GM18499 (cell line): ENCODE results near the gene EWSR1.
"Not testable (repeated sequence)": the region's sequence is repeated elsewhere in the genome, so short reads cannot be mapped to it uniquely, and the experiment has no call there.

Experiments
- ATAC-seq: cut with Tn5 transposase; IDR thresholded peaks from one replicate; pipeline ENCODE4 v1.9.1; 2021; ENCODE audit warnings: moderate number of reproducible peaks; ENCODE audit not compliant: insufficient read depth, unreplicated experiment

The EWSR1 gene, protein sequence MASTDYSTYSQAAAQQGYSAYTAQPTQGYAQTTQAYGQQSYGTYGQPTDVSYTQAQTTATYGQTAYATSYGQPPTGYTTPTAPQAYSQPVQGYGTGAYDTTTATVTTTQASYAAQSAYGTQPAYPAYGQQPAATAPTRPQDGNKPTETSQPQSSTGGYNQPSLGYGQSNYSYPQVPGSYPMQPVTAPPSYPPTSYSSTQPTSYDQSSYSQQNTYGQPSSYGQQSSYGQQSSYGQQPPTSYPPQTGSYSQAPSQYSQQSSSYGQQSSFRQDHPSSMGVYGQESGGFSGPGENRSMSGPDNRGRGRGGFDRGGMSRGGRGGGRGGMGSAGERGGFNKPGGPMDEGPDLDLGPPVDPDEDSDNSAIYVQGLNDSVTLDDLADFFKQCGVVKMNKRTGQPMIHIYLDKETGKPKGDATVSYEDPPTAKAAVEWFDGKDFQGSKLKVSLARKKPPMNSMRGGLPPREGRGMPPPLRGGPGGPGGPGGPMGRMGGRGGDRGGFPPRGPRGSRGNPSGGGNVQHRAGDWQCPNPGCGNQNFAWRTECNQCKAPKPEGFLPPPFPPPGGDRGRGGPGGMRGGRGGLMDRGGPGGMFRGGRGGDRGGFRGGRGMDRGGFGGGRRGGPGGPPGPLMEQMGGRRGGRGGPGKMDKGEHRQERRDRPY

DNA sequence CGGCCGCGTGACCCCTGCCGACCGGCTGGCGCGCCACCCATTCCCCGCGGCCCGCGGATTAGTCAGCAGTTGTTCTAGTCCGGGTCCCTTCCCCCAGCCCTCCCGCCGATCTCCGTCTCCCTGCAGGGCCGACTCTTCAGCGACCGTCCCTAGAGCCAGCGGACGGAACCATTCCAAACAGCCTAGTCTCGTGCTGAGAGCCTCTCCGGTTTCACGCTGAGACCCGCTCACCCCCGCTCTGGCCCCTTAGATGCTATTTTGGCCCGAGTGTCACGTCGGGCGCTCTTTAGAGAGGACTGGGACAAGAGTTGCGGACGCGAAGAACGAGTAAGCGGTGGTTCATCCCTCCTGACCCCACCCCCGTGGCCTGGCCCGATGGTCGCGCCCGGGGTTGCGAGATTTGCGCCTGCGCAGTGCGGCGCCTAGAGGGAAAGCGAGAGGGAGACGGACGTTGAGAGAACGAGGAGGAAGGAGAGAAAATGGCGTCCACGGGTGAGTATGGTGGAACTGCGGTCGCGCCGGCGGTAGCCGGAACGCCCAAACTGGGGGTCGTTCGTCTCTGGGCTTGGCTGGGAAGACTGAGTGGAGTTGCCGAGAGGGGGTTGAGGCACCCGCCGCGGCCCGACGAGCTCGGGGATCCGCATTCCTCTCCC is at the start of gene EWSR1, which contains the start of gene RHBDD3:
TSS of gene EWSR1 (plus strand) at position 411 of the 653 bp plus-strand sequence. CDS start at position 480, 69 bp downstream.
TSS of gene RHBDD3 (minus strand) at position 124 of the 653 bp plus-strand sequence. CDS start 2,355 bp downstream, outside the sequence.
- peak; percentile 62 for ATAC-seq

DNA sequence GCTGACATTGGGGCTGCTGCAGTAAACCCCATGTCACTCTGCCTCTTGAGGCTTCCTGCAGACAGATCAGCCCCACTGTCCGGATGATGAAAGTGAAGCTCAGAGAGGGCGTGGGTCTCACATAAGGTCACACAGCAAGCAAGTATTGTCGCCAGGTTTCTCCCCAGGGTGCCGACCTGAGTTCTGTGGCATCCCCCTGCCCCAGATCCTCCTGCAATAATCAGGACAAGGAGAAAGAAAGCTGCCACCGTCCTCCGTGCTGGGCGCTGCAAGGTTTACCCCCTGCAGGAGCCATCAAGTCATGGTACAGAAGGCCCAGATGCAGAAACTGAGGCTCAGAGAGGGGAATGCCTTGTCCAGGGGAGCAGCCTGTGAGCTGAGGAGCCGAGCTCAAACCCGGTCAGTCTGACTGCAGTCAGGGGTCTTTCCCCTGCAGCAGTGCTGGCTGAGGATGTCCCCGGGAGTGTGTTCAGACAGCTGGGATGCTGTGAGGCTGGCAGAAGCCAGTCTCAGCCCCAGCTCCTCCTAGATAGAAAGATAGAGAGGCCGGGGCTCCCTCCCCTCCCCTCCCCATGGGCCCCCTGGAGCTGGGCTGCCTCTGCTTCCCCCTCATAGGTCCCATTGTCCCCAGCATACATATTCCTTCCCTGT is 49.2 kb upstream of the EWSR1 start:
- no peak for ATAC-seq

DNA sequence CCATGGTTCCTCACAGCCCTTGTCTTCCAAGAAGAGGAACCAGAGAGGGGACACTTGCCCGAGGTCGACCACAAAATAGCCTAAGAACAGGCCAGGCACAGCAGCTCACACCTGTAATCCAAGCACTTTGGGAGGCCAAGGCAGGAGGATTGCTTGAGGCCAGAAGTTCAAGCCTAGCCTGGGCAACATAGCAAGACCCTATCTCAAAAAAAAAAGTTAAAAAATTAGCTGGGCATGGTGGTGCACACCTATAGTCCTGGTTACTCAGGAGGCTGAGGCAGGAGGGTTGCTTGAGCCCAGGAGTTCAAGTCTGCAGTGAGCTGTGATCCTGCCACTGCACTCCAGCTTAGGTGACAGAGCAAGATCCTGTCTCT is 48.7 kb upstream of the EWSR1 start:
- not testable (repeated sequence) for ATAC-seq

DNA sequence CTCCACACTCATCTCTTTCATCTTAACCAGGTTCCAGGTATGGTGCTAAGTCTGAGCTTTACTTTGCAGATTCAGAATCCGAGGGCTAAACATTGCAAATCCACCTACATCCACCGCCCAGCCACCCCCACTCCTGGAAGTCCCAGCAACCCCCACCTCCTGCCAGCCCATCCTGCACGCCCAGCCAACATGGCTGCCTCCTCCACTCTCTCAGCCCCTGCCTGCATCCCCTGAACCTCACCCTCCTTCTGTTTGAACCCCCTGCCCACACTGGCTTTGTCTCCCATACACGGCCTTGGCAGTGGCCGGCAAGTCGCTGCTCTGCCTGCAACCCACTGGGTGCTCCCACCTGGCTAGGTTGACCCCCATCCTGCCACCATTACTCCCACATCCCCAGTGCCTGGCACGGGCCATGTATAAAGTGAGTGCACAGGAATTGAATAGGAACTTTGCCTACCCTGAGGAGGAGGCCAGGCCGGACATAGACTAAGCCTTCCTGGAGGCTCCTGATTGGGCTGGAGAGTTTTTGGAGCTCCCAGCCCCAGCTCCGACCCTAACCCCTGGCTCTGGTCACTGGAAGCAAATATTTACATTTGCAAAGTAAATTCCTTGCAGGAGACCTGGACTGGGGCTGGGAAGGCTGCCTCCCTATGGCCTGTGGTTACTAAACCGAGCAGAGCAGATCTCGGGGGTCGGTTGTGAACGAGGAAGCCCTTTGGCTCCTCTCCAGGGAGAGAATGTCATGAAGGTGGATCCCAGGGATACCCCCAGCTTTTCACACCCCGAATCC is 48.0 kb upstream of the EWSR1 start:
- no peak for ATAC-seq

DNA sequence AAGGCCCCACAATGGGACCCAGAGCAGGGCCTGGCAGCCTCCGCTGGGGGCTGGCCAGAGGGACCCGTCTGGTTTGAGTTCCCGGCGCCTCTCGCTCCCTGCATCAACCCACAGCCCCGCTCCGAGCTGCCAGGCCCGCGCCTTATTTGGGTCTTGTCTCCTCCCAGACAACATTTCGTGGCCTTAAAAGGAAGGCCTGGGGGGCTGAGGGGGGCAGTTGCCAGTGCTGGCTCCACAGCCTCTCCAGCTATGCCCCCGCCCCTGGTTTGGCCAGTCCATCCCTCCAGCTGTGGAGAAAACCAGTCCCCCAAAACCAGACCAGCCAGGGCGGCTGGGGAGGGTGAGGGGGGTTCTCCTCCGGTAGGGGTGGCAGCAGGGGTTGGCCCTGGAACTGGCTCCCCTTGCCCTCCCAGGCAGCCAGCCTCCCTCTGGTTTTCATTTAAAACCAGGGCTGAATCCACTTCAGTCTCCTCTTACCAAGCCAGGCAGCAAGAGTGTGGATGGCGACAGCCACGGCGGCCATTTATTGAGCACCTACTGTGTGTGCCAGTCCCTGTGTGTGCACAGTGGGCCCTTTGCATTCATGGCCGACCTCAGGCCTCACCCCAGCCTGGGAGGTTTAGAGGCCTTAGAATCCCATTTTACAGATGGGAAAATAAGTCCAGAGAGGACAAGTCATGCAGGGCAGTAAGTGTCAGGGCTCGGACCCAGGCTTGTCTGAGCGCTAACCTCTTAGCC is 43.8 kb upstream of the EWSR1 start:
- ATAC-seq, result no peak

DNA sequence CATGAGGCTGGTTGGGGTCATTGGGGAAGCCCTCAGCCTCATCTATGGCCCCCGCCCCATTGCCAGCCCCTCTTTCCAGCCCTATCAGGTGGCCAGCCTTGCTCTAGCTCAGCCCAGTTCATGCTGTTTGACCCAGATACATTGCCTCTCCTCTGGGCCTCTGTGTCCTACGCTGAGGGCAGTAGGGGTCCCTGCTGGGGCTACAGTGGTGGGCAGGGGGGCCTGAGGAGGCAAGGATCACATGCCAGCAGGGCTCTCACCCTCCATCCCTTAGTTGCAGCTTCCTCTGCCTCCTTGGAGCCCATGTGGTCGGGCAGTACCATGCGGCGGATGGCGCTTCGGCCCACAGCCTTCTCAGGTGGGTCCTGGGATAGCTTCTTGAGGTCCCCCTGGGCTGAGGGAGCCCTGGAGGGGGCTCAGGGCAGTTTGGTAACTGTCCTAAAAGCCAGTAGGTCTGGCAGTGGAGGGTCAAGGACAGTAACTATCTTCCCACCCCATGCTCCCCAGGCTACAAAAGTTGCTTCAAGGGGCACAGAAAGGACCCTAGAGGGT is 43.1 kb upstream of the EWSR1 start:
- ATAC-seq, result no peak

DNA sequence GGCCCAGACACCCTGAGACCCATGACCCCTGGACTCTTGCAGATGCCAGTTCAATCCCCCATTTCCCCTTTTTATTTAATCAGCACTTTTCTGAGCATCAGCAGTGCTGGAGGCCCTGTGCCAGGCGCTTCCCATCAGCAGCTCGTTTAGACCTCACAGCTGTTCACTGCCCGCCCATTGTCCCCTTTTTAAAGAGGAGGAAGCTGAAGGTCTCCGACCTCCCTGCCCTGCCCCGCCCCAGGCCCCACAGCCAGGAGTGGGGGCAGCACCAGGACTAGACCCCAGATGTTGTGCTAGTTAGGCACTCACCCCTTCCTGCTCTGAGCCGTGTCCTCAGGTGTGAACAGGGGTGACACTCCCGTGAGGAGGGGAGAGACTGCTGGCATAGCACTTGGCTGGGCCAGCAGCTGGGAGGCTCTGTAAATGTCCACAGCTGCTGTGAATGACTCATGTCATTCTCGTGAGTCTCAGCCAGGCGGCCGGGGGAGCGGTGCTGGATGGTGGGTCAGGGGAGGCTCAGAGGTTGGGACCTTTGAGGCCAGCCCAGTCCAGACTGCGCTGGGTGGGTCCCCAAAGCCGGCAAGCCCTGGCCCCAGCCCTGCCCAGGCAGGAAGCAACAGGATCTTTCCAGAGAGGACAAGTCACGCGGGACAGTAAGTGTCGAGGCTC is 42.5 kb upstream of the EWSR1 start:
- no peak for ATAC-seq

DNA sequence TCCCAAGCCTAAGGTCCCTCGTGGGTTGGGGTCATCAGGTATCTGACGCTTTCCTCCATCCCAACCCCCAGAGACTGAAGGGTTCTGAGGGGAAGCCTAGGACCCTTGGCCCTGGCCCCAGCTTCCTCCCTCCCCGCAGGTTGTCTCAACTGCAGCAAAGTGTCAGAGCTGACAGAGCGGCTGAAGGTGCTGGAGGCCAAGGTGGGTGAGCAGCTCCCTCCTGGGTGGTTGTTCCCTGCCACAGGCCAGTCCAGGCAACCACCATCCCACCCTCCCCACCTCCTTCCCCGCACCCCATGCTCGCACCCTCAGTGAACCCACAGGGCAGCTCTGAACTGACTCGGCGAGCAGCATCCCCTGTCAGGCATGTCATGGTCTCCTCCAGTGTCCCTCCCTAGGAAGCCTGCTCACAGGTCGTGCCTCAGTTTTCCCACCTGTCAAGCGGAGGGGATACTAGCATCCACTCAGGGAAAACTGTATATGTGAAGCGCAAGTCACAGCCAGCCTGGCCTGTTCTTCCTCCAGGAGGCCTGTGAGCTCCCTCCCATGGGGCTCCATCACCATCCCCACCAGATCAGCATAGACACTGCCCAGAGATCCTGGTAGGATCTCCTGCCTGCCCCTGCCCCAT is 41.6 kb upstream of the EWSR1 start:
- ATAC-seq, result no peak

DNA sequence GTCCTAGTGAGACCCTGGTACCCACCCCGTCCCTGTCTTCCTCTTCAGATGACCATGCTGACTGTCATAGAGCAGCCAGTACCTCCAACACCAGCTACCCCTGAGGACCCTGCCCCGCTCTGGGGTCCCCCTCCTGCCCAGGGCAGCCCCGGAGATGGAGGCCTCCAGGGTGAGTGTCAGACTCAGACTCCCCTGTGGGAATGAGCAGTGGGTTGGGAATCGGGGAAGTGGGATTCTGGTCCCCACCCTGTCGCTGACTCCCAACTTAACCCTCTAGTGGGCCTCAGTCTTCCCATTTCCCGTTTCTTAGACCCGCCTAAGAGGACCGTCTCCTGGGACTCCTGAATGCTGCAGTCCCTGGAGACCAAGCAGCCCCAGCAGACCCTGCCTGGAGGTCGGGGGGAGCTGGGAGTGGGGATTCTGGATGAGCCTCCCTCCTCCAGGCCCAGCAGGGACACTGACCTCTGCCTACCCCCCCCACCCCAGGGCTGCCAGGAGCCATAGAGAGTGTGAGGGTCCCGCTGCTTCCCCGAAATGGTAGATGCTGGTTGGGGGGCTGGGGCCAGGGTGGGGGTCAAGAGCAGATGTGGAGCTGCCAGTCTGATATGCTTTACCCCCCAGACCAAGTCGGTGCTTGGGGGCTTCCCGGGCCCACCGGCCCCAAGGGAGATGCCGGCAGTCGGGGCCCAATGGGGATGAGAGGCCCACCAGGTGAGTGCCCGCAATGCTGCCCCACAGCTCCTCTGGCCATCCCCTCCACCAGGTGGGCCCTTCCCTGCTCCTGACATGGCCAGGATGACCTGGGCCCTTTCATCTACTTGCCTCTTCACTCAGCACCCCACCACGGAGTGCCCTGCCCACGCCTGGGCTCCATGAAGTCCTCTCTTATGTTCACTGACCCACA is 36.8 kb upstream of the EWSR1 start:
- no peak for ATAC-seq

DNA sequence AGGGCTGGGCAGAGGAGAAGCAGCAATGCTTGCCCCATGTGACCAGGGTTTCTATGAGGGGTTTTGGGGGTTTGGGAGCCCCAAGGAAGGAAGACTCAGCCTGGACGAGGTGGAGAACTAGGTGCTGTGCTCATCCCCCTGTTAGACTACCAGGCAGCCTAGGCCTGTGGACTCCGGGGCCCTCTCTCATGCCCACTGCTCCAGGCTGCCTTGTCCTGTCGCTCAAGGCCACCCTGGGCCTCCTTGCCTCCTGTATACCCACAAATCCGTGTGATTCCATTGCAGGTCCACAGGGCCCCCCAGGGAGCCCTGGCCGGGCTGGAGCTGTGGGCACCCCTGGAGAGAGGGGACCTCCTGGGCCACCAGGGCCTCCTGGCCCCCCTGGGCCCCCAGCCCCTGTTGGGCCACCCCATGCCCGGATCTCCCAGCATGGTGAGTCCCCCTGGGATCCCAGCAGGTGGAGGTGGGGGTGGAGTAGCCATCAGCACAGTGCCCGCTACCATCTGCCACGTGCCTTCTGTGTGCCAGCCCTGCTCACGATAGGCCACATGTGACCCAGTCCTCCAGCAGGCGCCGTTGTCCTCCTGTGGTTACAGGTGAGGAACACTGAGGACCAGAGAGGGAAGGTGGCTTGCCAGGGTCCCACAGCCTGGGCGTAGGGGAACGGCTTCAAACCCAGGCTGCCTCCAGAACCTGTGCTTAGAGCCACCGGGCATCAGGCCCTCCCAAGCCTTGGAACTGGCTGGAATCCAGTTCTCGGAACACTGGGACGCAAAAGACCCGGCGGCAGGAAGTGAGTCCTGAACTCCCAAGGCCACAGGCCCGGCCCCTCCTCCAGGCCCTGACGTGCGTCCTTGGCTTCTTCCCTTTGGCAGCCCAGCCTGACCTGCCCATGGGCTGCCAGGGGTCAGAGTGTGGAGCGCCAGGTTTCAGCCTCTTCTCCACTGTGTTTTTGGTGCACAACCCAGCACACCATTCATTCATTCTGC is 35.8 kb upstream of the EWSR1 start:
- no peak for ATAC-seq

DNA sequence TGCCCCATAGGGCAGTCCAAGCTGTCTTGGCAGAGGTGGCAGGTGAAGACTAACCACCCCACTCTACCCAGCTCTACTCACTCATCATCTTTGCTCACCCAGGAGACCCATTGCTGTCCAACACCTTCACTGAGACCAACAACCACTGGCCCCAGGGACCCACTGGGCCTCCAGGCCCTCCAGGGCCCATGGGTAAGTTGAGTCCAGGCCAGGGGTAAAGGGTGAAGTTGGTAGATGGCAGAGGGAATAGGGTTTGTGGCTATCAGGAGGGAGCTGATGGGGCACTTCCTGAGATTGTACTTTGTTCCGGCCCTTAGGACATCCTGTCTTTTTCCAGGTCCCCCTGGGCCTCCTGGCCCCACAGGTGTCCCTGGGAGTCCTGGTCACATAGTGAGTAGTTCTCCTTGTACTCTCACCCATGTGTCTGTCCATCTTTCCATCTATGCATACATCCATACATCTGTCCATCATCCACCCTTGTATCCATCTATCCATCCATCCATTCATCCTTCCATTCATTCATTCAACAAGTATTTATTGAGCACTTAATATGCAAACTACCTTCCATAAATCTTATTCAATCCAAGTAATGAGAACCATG is 34.7 kb upstream of the EWSR1 start:
- no peak for ATAC-seq

DNA sequence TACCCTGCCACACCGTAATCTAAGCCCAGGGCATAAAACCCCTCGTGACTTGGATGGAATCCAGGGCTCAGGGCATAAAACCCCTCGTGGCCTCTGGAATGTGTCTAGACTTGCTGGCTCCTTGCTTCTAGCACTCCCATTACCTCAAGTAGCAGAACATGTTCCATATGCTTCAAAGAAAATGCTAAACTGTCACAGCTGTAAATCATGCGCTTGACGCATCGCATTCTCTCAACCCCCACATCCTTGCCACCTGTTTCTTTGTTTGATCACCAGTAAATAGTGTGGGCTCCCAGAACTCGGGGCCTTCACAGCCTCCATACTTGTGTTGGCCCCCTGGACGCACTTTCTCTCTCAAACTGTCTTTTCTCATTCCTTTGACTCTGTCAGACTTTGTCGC is 27.6 kb upstream of the EWSR1 start:
- ATAC-seq, result not testable (repeated sequence)

DNA sequence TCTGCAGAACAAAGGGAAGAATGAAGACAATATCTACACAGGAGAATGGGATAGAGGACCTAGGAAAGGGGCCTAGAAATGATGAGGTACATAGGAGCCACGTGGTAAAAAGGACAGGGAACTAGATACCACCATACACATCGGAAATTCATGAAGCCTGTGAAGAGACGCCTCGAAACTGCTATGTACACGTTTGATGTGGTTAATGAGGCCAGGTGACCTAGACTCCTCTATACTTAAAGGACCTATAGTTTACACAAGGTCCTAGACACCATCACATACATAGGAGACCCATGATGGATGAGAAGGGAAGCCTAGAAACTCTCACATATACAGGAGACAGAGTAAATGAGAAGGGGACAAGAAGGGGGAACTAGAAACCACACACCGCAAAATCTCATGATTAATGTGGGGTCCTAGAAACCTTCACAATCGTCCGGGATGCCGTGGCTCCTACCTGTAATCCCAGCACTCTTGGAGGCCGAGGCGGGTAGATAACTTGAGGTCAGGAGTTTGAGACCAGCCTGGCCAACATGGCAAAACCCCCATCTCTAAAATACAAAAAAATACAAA is 24.1 kb upstream of the EWSR1 start:
- no peak for ATAC-seq

DNA sequence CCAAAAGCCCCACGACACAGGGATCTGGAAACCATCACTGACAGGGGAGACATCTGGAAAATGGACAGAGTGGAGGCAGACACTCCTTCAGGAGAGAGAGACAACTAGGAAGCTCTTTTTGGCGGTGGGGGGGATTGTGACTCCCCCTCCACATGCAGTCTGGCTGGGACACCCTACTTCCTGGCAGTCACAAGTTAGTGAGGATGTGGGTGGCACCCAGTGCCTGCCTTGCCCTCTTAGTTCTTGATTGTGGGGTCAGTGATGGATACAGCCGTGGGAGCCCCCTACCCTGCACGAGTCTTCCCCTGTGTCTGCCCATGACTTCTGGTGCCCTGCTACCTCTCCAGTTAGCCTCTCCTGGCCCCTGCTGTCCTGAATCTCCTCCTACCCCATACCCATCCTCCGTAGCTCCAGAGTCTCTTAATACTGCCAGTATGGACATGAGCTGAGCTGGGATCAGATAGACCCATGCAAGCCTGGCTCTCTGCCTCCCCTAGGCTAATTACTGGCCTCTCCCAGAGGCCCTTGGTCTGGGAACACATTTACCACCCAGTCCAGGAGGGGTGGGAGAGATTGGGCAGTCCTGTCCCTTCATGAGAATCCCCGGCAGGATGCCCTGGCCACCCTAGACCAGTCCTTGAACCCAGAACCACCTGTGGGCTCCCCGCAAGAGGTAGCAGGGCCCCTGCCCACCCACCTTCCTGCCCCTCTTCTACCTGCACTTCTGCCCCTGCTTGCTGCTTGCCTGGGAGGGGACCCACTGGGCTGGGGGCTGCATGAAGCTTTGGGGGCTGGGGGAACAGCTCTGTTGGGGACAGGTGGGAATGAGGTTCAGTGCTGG is 23.1 kb upstream of the EWSR1 start:
- ATAC-seq, result no peak
